Measurements from ENCODE around the gene GALNT14.

Gene GALNT14

DNA sequence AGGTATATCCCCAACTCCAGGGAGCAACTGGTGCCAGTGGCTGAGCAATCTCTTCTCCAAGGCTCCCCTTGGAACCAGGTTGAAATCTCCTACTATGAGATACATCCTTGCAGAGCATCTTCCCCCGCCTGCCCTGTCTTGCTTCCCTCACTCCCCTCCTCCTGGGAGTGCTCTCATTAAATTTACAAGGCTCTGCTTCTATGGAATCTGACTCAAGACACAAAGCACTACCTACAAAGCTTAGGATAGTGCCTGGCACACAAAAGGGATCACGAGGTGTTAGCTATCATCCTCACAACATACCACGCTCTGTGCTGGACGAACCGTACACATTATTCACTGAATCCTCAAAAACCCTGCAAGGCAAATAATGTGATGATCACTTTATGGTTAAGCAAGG lies 121.6 kb downstream of the GALNT14 start:
- no peaks in the 10 kb centered on the region for H3K9me3 ChIP-seq (ENCODE audit: control insufficient read depth in 2 of 2, low read length in 2 of 2)
- H3K27ac ChIP-seq (ENCODE audit: low read depth in 2 of 2, low read length in 2 of 2), result no peak overlapping the region
- no peaks in the 10 kb centered on the region for H3K4me1 ChIP-seq (ENCODE audit: control insufficient read depth in 2 of 2, insufficient read depth in 2 of 2, low read length in 2 of 2)
- no peak overlapping the region for H3K4me3 ChIP-seq (ENCODE audit: low read length in 2 of 2)
- peaks cover 0 to 3% of the 10 kb centered on the region in 2 donors for H3K27me3 ChIP-seq (ENCODE audit: control insufficient read depth in 2 of 2, insufficient read depth in 2 of 2, low read length in 2 of 2)
- H3K9ac ChIP-seq (ENCODE audit: low read depth in 1 of 2, low read length in 2 of 2), result no peak overlapping the region
- H3K36me3 ChIP-seq (ENCODE audit: control insufficient read depth in 2 of 2, insufficient read depth in 2 of 2, low read length in 2 of 2), result no peaks in the 10 kb centered on the region

DNA sequence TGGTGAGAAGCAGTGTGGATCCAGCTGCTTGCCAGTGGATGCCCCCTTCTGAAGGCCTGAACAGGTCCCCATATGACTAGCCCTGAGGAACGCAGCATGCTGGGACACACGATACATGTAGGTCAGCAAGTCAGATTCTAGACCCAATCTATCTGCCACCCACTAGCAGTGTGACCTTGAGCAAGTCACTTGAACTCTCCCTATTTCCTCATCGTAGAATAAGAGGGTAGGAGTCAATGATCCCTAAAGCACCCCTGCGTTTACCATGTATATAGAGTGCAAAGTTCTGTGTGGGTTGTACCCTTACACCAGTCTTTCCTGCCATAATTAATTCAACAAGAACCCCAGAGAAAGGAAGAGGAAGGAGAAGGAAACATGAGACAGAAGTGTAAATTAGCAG lies 123.7 kb downstream of the GALNT14 start:
- peaks cover 0 to 3% of the 10 kb centered on the region in 2 donors for H3K27me3 ChIP-seq (ENCODE audit: control insufficient read depth in 2 of 2, insufficient read depth in 2 of 2, low read length in 2 of 2)
- no peak overlapping the region for H3K9ac ChIP-seq (ENCODE audit: low read depth in 1 of 2, low read length in 2 of 2)
- H3K9me3 ChIP-seq (ENCODE audit: control insufficient read depth in 2 of 2, low read length in 2 of 2), result no peaks in the 10 kb centered on the region
- H3K4me3 ChIP-seq (ENCODE audit: low read length in 2 of 2), result no peak overlapping the region
- no peaks in the 10 kb centered on the region for H3K36me3 ChIP-seq (ENCODE audit: control insufficient read depth in 2 of 2, insufficient read depth in 2 of 2, low read length in 2 of 2)
- no peak overlapping the region for H3K27ac ChIP-seq (ENCODE audit: low read depth in 2 of 2, low read length in 2 of 2)
- no peaks in the 10 kb centered on the region for H3K4me1 ChIP-seq (ENCODE audit: control insufficient read depth in 2 of 2, insufficient read depth in 2 of 2, low read length in 2 of 2)

DNA sequence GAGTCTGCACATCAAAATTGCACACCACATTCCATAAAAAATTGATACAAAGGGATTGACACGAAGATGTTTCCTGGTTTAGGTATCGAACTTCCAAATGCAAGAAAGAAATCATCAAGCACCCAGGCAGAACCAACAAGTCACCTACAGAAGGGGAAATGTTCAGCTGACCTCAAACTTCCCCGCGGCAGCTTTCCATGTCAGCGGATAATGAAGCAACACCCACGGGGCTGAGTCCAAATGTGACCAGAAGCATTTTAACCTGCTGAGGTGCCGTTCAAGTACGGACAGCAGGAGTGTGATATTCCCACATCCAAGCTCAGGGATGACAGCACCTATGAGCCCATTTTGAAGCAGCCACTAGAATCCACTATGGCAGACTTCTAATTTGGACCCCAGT lies 124.9 kb downstream of the GALNT14 start:
- Histone ChIP-seq H3K27ac (ENCODE audit: low read depth in 2 of 2, low read length in 2 of 2) (no peak overlapping the region), H3K4me3 (ENCODE audit: low read length in 2 of 2) (no peak overlapping the region), H3K4me1 (ENCODE audit: control insufficient read depth in 2 of 2, insufficient read depth in 2 of 2, low read length in 2 of 2) (no peaks in the 10 kb centered on the region), H3K9ac (ENCODE audit: low read depth in 1 of 2, low read length in 2 of 2) (no peak overlapping the region), H3K9me3 (ENCODE audit: control insufficient read depth in 2 of 2, low read length in 2 of 2) (no peaks in the 10 kb centered on the region), H3K36me3 (ENCODE audit: control insufficient read depth in 2 of 2, insufficient read depth in 2 of 2, low read length in 2 of 2) (no peaks in the 10 kb centered on the region), H3K27me3 (ENCODE audit: control insufficient read depth in 2 of 2, insufficient read depth in 2 of 2, low read length in 2 of 2) (peaks cover 0 to 3% of the 10 kb centered on the region in 2 donors)

DNA sequence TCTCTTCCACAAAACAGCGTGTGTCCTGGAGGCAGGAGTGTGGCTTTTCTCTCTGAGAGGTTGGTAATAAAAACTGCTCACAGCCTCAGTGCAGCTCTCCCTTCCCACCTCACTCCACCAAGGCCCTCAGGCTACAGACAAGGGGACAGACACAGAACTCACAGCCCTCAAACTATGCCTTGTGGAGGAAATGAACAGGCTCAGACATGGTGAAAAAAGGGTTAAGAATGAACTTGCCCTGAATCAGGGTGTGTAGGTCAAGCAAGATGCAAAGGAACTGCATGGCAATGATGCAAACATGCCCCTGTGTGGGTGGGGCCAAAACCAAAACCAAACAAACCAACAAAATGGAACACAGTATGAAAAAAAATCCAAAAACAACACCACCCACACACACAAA lies 125.8 kb downstream of the GALNT14 start:
- Histone ChIP-seq H3K4me1 (ENCODE audit: control insufficient read depth in 2 of 2, insufficient read depth in 2 of 2, low read length in 2 of 2) (no peaks in the 10 kb centered on the region), H3K27me3 (ENCODE audit: control insufficient read depth in 2 of 2, insufficient read depth in 2 of 2, low read length in 2 of 2) (peaks cover 0 to 3% of the 10 kb centered on the region in 2 donors), H3K9ac (ENCODE audit: low read depth in 1 of 2, low read length in 2 of 2) (no peak overlapping the region), H3K4me3 (ENCODE audit: low read length in 2 of 2) (no peak overlapping the region), H3K9me3 (ENCODE audit: control insufficient read depth in 2 of 2, low read length in 2 of 2) (no peaks in the 10 kb centered on the region), H3K27ac (ENCODE audit: low read depth in 2 of 2, low read length in 2 of 2) (no peak overlapping the region), H3K36me3 (ENCODE audit: control insufficient read depth in 2 of 2, insufficient read depth in 2 of 2, low read length in 2 of 2) (no peaks in the 10 kb centered on the region)

DNA sequence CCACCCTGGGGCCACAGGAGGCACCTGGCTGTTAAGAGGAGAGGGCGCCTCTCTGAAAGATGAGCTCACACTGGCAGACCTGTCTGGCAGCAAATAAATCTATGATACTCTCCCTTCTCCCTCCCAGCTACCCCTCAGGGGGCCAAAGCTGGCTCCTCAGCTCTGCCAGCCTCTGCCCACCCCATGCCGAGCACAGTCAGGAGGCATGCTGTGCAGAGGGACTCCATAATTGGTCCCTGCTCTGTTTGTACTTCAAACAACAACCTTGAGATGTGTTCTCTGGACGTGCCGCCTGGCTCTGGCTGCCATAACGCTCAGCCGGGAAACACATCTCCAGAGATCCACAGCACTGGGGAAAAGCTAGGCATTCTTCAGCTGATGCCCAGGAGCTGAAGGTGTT lies 126.7 kb downstream of the GALNT14 start:
- Histone ChIP-seq H3K27me3 (ENCODE audit: control insufficient read depth in 2 of 2, insufficient read depth in 2 of 2, low read length in 2 of 2) (peaks cover 0 to 3% of the 10 kb centered on the region in 2 donors), H3K9ac (ENCODE audit: low read depth in 1 of 2, low read length in 2 of 2) (no peak overlapping the region), H3K36me3 (ENCODE audit: control insufficient read depth in 2 of 2, insufficient read depth in 2 of 2, low read length in 2 of 2) (no peaks in the 10 kb centered on the region)

DNA sequence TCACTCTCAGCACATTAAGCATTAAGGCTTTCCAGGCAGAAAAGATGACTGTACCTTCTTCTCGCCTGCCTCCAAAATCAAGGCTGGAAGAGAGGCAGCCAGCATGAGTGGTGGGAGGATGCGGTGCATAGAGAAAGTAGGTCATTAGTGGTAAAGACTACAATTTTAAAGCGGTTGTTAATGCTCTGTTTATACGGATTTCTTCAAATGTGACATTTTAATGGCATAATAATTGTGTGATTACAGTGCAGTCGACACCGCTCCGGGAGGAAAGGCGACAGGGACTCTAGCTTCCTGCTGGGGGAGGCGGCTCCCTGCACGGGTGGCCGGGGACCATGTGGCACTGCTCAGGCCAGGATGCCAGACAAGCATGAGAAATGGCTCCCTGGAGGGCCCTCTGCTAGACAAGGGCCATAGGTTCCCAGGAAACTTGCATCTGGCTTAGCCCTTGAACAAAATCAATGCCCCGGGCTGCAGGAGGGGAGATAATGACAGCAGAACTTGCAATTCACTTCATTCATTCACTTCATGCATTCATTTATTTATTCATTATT lies 129.6 kb downstream of the GALNT14 start:
- peaks cover 0 to 6% of the 10 kb centered on the region in 2 donors for H3K27me3 ChIP-seq (ENCODE audit: control insufficient read depth in 2 of 2, insufficient read depth in 2 of 2, low read length in 2 of 2)

More for the DNA sequence above, 126.7 kb downstream of the GALNT14 start:
- Histone ChIP-seq H3K9me3 (ENCODE audit: control insufficient read depth in 2 of 2, low read length in 2 of 2) (no peaks in the 10 kb centered on the region), H3K27ac (ENCODE audit: low read depth in 2 of 2, low read length in 2 of 2) (no peak overlapping the region), H3K4me3 (ENCODE audit: low read length in 2 of 2) (no peak overlapping the region), H3K4me1 (ENCODE audit: control insufficient read depth in 2 of 2, insufficient read depth in 2 of 2, low read length in 2 of 2) (no peaks in the 10 kb centered on the region)

DNA sequence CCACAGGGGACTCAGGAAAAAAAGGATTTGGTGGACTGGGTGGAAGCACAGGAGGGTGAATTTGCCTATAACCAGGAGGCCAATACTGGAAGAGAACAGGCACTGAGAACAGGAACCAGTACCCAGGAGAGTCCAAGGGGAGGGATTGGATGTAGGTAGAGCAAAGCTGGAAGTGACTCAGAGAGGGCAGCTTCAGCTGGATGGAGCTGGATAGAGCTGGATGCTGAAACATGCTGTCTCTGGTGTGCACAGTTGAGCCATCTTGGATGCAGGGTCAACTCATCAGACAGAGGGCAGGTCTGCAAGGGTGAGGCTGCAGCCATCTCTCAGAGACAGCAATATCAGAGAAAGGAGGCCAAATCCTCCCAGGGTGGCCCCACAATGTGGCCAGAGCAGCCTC lies 134.0 kb downstream of the GALNT14 start:
- no peaks in the 10 kb centered on the region for H3K36me3 ChIP-seq (ENCODE audit: control insufficient read depth in 2 of 2, insufficient read depth in 2 of 2, low read length in 2 of 2)
- no peaks in the 10 kb centered on the region for H3K9me3 ChIP-seq (ENCODE audit: control insufficient read depth in 2 of 2, low read length in 2 of 2)
- H3K4me3 ChIP-seq (ENCODE audit: low read length in 2 of 2), result no peak overlapping the region
- H3K9ac ChIP-seq (ENCODE audit: low read depth in 1 of 2, low read length in 2 of 2), result no peak overlapping the region
- H3K27ac ChIP-seq (ENCODE audit: low read depth in 2 of 2, low read length in 2 of 2), result no peak overlapping the region
- H3K4me1 ChIP-seq (ENCODE audit: control insufficient read depth in 2 of 2, insufficient read depth in 2 of 2, low read length in 2 of 2), result no peaks in the 10 kb centered on the region
- H3K27me3 ChIP-seq (ENCODE audit: control insufficient read depth in 2 of 2, insufficient read depth in 2 of 2, low read length in 2 of 2), result peaks cover 0 to 3% of the 10 kb centered on the region in 2 donors

More for the DNA sequence above, 129.6 kb downstream of the GALNT14 start:
- Histone ChIP-seq H3K36me3 (ENCODE audit: control insufficient read depth in 2 of 2, insufficient read depth in 2 of 2, low read length in 2 of 2) (no peaks in the 10 kb centered on the region), H3K9me3 (ENCODE audit: control insufficient read depth in 2 of 2, low read length in 2 of 2) (no peaks in the 10 kb centered on the region), H3K4me1 (ENCODE audit: control insufficient read depth in 2 of 2, insufficient read depth in 2 of 2, low read length in 2 of 2) (no peaks in the 10 kb centered on the region), H3K9ac (ENCODE audit: low read depth in 1 of 2, low read length in 2 of 2) (no peak overlapping the region), H3K27ac (ENCODE audit: low read depth in 2 of 2, low read length in 2 of 2) (no peak overlapping the region), H3K4me3 (ENCODE audit: low read length in 2 of 2) (no peak overlapping the region)

DNA sequence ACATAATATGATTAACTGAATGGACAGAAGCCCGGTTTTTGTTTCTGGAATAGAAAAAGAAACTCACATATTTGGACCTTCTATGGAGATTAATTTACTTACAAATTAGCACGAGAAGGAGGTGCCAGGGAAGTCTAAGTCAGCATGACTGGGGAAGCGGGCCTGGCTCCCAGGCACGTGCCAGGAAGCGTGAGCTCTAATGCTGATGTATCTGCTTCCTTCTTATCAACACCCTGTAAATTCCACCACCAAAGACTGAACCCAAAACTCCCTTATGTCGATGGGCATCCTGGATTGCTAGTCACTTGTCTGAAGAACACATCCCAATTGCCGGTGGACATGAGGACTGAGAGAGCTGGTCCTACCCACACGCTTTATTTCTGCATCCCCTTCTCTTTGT lies 134.5 kb downstream of the GALNT14 start:
- no peaks in the 10 kb centered on the region for H3K9me3 ChIP-seq (ENCODE audit: control insufficient read depth in 2 of 2, low read length in 2 of 2)
- no peak overlapping the region for H3K27ac ChIP-seq (ENCODE audit: low read depth in 2 of 2, low read length in 2 of 2)

DNA sequence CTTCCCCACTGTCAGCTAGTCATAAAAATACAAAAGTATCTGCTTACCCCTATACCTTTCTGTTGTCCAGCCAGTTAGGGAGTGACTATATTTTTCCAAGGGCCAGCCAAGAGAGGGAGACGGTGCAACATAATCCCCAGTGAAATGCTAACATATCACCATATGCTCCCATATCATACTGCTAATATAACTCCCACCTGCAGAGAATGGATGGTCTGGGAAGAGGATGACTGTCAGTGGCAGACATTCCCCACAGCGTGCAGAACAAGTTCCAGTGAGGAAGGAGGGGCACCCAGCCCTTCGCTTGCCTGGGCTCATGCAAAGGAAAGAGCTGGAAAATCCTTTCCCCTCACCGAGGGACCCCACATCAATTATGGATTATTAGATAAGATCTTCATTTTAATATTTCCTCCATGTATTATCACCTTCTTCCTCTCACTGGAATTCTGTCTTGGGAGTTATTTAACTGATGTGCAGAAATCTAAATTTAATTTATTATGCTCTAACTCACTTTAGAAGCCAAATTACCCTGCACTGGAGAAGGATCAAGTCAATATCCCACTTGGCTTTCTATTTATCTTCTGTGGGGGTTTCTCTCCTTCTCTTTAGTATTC lies 135.6 kb downstream of the GALNT14 start:
- Histone ChIP-seq H3K9me3 (ENCODE audit: control insufficient read depth in 2 of 2, low read length in 2 of 2) (no peaks in the 10 kb centered on the region), H3K4me3 (ENCODE audit: low read length in 2 of 2) (no peak overlapping the region), H3K9ac (ENCODE audit: low read depth in 1 of 2, low read length in 2 of 2) (no peak overlapping the region), H3K27ac (ENCODE audit: low read depth in 2 of 2, low read length in 2 of 2) (no peak overlapping the region), H3K27me3 (ENCODE audit: control insufficient read depth in 2 of 2, insufficient read depth in 2 of 2, low read length in 2 of 2) (peaks cover 0 to 3% of the 10 kb centered on the region in 2 donors), H3K4me1 (ENCODE audit: control insufficient read depth in 2 of 2, insufficient read depth in 2 of 2, low read length in 2 of 2) (no peaks in the 10 kb centered on the region), H3K36me3 (ENCODE audit: control insufficient read depth in 2 of 2, insufficient read depth in 2 of 2, low read length in 2 of 2) (no peaks in the 10 kb centered on the region)

More for the DNA sequence above, 134.5 kb downstream of the GALNT14 start:
- Histone ChIP-seq H3K4me3 (ENCODE audit: low read length in 2 of 2) (no peak overlapping the region), H3K9ac (ENCODE audit: low read depth in 1 of 2, low read length in 2 of 2) (no peak overlapping the region), H3K36me3 (ENCODE audit: control insufficient read depth in 2 of 2, insufficient read depth in 2 of 2, low read length in 2 of 2) (no peaks in the 10 kb centered on the region), H3K27me3 (ENCODE audit: control insufficient read depth in 2 of 2, insufficient read depth in 2 of 2, low read length in 2 of 2) (peaks cover 0 to 3% of the 10 kb centered on the region in 2 donors), H3K4me1 (ENCODE audit: control insufficient read depth in 2 of 2, insufficient read depth in 2 of 2, low read length in 2 of 2) (no peaks in the 10 kb centered on the region)

DNA sequence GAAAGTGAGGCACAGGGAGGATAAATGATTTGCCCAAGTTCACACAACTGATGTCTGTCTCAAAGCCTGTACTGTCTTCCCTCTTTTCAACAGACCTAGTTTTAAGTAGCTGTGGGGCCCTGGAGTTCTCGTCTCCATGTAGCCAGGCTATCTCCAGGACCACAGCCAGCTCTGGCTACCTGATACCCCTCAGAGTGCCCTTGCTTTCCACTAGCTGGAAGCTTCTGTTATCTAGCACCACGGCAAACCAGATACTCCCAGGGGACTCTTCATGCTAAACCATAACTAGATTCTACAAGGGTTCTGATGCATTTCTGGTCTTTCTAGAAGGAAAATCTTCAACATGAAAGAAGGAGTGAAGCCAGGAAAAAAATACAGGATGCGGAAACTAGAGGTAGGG lies 137.3 kb downstream of the GALNT14 start:
- Histone ChIP-seq H3K9me3 (ENCODE audit: control insufficient read depth in 2 of 2, low read length in 2 of 2) (no peaks in the 10 kb centered on the region), H3K27ac (ENCODE audit: low read depth in 2 of 2, low read length in 2 of 2) (no peak overlapping the region), H3K9ac (ENCODE audit: low read depth in 1 of 2, low read length in 2 of 2) (no peak overlapping the region), H3K4me1 (ENCODE audit: control insufficient read depth in 2 of 2, insufficient read depth in 2 of 2, low read length in 2 of 2) (no peaks in the 10 kb centered on the region), H3K27me3 (ENCODE audit: control insufficient read depth in 2 of 2, insufficient read depth in 2 of 2, low read length in 2 of 2) (peaks cover 0 to 3% of the 10 kb centered on the region in 2 donors), H3K4me3 (ENCODE audit: low read length in 2 of 2) (no peak overlapping the region), H3K36me3 (ENCODE audit: control insufficient read depth in 2 of 2, insufficient read depth in 2 of 2, low read length in 2 of 2) (no peaks in the 10 kb centered on the region)

Measured in mucosa of rectum (tissue), 2 donors.